ENCODE measurements around the gene MARVELD2.

- TF ChIP-seq POLR2AphosphoS5 (IDR thresholded peaks at IDR 0.05; ENCODE audit: borderline replicate concordance, low read depth, low read length) (no peak), EZH2 (IDR thresholded peaks at IDR 0.05) (no peak), FOXP2 (optimal IDR thresholded peaks at IDR 0.05; ENCODE audit: control extremely low read depth, extremely low read length, insufficient read depth) (no peak)
Observed at GRCh38 chr5:69462170-69462569, 47.3 kb downstream of the MARVELD2 start.

All from SK-N-MC (cell line).